ENCODE measurements around the gene MTG1.
"Not testable (repeated sequence)": the region's sequence is repeated elsewhere in the genome, so short reads cannot be mapped to it uniquely, and the experiment has no call there.

MTG1 gene

DNA sequence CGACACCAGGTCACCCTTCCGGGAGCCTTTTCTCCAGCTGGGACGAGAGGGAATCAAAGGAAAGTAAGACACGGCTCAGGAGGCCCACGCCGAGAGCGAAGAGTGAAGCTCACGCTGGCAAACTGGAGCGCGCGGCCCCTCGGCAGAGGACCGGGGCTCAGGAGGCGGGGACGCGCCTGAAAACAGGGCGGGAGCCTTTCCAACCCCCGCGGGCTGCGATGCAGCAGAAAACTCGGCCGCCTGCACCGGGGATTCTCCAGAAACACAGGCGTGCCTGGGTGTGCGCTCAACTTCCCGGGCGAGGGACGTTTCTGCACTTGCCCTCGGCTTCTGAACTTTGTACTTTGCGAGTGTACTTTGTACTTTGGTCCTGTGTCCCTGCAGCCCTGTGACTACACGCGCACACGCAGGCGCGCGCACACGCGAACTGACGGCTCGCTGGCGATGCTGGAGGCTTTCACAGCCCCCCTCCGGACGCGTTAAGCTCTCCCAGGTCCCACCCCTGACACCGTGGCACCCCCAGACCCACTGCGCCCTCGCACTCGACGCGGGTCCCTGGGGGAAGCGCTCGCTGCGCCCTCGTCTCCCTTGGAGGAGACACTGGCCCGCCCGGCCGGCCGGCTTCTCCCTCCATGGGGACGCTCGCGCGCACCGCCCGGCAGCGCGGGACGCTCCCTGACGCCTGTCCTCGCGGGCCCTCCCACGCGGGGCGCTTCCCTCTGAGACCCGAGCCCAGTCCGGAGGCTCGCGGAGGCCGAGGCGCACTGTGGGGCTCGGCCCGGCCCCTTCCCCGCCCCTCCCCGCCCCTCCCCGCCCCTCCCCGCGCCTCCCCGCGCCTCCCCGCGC is 15.5 kb upstream of the MTG1 start:
- DNase-seq (ENCODE audit: low read depth): no peak

DNA sequence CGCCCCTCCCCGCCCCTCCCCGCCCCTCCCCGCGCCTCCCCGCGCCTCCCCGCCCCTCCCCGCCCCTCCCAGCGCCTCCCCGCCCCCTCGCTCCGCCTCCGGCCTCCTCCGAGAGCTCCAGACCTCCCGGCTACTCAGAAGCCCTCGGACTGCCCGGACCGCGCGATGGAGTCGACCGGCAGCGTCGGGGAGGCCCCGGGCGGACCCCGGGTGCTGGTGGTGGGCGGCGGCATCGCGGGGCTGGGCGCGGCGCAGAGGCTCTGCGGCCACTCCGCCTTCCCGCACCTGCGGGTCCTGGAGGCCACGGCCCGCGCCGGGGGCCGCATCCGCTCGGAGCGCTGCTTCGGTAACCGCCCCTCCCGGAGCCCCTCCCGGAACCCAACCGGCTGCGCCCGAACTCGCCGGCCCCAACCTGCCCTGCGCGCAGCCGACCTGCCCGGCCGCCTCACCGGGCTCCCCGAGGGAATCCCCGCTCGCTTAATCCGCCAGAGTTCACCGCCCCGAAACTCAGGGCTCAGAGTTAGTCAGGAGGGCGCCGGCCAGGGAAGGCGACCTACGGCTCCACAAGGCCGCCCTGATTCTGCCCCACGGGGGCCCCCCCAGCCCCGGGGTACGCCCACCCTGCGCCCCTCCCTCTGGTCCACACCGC is 14.7 kb upstream of the MTG1 start, which contains the start of gene PAOX:
Gene PAOX, plus strand, starts transcription at position 111 of the 649 bp plus-strand sequence. Its CDS starts 55 bp downstream, at position 166.
- no peak for DNase-seq (ENCODE audit: low read depth)

DNA sequence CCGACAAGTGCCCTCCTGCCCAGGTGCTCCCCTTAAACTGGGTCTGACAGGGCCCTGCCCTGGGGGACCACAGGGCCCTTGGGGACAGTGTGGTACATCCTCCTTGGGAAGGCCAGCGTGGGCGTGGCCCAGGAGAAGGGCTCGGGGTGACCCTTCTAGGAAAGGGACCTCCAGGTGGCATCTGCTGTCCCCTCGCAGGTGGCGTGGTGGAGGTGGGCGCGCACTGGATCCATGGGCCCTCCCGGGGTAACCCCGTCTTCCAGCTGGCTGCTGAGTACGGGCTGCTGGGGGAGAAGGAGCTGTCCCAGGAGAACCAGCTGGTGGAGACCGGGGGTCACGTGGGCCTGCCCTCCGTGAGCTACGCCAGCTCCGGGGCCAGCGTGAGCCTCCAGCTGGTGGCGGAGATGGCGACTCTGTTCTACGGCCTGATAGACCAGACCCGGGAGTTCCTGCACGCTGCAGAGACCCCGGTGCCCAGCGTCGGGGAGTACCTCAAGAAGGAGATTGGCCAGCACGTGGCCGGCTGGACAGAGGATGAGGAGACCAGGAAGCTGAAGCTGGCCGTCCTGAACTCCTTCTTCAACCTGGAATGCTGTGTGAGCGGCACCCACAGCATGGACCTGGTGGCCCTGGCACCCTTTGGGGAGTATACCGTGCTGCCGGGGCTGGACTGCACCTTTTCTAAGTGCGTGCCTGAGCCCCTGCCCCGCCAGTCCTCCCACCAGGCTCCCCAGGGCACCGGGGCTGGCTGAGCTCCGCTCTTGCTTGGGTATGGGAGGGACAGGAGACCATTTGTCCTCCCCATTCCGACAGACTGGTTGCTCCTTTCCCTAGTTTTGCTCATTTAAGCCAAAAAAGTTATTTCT is 13.9 kb upstream of the MTG1 start:
- no peak for DNase-seq (ENCODE audit: low read depth)

DNA sequence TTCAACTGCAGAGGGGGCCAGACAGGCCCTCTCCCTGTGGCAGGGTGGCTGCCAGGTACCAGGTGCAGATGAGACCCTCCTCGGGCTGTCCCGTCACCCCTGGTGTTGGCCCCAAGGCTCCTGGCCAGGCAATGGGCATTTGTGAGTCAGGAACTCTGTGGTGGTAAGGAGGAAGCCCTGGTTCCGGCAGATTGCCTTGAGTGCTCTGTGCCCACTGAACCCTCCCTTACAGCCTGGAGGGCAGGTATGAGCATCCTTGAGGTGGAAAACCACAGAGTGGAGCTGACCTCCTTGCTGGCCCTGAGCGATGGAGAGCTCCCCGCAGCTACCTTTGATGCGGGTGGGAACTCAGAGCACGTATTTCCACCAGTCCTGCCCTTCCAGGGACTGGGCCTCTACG is 12.9 kb upstream of the MTG1 start:
- DNase-seq (ENCODE audit: low read depth): no peak

DNA sequence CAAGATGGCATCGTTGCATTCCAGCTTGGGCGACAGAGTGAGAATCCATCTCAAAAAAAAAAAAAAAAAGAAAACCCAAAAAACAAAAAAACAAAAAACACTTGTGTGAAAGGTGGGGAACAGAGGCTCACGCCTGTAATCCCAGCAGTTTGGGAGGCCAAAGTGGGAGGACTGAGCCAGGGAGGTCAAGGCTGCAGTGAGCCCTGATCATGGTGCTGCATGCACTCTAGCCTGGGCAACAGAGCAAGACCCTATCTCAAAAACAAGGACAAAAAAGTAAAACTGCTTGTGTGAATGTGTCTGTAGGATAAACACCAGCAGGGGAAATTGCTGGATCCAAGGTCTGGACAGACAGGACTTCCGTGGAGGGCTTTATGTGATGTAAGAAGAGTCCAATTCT is 10.4 kb upstream of the MTG1 start:
- no peak for DNase-seq (ENCODE audit: low read depth)

DNA sequence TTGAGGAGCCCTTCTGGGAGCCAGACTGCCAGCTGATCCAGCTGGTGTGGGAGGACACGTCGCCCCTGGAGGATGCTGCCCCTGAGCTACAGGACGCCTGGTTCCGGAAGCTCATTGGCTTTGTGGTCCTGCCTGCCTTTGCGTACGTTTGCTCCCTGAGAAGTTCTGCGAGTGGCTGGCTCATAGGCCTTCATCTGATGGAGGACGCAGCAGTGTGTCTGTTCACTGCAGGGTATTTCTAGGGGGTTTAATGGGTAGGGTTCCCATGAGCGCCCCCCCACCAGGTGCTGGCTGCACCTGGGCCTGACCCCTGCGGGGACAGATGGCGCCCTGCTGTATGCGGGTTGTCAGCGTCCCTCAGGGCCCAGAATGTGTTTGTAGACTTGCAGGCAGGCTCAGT is 9.9 kb upstream of the MTG1 start:
- no peak for DNase-seq (ENCODE audit: low read depth)

DNA sequence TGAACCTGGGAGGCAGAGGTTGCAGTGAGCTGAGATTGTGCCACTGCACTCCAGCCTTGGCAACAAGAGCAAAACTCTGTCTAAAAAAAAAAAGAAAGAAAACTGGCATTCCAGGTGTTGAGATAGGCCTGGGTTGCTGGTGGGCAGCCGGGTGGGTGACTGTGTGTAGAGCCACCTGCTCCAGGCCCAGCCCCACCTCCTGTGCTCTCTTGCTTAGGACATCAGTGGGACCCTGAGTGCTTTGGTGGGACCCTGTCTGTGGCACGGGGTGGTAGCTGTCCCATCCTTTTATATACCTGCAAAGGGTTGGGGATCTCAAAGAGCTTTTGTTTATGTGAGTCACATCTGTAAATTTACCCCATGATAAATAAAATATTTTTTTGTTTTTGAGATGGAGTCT is 8.7 kb upstream of the MTG1 start:
- DNase-seq (ENCODE audit: low read depth): no peak

DNA sequence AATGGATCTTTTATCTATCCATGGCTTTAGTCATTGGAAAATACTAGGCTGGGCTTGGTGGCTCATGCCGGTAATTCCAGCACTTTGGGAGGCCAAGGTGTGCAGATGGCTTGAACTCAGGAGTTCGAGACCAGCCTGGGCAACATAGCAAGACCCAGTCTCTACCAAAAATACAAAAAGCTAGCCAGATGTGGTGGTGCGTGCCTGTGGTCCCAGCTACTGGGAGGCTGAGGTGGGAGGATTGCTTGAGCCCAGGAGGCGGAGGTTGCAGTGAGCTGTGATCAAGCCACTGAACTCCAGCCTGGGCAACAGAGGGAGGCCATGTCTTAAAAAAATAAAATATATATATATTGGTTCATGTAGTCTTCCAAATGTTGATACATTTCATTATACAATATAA is 7.0 kb upstream of the MTG1 start:
- DNase-seq (ENCODE audit: low read depth): not testable (repeated sequence)

DNA sequence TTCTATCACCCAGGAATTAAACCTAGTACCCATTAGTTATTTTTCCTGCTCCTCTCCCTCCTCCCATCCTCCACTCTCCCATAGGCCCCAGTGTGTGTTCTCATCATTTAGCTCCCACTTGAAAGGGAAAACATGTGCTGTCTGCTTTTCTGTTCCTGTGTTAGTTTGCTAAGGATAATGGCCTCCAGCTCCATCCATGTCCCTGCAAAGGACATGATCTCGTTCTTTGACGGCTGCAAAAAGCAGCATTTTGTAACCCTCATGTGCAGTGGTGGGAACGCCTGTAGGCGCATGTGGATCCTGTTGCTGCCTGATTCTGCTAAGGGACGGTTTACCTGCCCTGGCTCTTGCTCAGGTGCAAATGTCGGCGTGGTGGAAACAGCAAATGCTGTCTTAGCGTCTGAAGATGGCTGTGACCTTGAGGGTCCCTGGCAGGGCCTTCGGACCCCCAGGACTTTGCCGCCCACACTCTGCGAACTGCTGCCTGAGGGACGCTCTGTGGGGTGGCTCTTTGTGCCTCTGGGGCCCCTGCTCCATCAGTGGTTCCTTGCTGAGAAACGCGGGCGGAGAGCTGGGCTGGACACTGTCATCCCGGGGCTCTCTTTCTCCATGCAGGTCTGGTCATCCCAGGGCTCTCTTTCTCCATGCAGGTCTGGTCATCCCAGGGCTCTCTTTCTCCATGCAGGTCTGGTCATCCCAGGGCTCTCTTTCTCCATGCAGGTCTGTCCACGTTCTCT is 5.6 kb upstream of the MTG1 start:
- DNase-seq (ENCODE audit: low read depth): no peak

DNA sequence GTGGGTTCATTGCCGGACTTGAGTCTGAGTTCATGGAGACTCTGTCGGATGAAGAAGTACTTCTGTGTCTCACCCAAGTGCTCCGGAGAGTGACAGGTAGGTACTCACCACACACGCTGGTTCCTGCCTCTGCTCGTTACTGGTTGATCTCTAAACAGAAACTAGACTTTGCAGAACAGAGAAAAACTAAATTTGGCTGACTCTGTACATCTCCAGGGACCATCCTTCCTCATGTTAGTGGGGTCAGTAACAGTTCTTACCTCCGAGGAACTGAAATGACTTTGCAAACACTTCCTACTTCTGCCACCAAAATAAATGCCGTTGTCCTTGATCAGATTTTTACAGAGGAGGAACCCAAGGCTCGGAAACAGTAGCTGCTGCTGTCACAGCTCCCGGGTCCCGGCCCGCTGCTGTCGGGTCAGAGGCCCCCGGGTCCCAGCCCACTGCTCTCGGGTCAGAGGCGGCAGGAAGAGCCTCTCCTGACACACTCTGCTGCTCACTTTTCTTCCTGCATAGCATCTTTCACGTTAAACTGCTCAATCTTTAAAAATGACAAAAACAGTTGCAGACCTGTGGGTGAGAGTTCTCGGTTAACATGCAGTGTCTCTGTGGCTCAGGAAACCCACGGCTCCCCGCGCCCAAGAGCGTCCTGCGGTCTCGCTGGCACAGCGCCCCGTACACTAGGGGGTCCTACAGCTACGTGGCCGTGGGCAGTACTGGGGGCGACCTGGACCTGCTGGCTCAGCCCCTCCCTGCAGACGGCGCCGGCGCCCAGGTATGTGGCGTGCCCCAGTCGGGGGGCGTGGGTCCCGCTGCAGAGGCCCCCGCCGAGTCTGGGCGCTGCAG is 4.8 kb upstream of the MTG1 start:
- no peak for DNase-seq (ENCODE audit: low read depth)

DNA sequence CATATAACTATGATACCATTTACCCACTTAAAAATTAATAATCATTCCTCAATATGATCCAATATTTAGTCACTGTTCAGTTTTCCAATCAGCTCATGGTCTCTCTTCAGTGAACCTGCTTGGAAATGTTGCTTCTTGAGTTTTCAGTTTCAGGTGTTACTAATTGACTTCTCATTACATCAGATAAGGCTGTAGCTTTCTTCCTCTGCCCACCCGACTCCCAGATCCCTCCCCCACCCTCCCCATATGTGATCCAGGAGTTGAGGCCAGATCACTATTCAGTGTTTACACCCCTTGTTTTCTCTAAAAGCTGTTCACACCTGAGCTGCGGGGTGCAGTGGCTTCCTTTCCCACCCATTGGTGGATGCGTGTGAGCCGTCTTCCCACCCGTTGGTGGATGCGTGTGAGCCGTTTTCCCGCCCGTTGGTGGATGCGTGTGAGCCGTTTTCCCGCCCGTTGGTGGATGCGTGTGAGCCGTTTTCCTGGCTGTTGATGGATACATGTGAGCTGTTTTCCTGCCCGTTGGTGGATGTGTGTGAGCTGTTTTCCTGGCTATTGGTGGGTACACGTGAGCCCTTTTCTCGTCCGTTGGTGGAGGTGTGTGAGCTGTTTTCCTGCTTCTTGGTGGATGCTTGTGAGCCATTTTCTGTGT is 3.2 kb upstream of the MTG1 start:
- DNase-seq (ENCODE audit: low read depth): no peak

DNA sequence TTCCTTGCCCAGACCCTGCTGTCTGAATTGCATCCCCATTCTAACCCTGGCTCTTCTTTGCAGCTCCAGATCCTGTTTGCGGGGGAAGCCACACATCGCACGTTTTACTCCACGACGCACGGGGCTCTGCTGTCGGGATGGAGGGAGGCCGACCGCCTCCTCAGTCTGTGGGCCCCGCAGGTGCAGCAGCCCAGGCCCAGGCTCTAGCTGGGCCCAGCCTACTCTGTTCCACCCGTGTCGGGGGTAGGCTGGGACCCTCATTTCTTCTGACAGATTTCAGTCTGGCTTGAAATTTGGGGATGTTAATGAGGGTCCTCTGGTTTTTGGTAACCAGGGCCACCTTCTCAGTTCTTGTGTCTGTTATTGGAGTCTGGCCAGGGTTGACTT is 2.7 kb upstream of the MTG1 start:
- no peak for DNase-seq (ENCODE audit: low read depth)

DNA sequence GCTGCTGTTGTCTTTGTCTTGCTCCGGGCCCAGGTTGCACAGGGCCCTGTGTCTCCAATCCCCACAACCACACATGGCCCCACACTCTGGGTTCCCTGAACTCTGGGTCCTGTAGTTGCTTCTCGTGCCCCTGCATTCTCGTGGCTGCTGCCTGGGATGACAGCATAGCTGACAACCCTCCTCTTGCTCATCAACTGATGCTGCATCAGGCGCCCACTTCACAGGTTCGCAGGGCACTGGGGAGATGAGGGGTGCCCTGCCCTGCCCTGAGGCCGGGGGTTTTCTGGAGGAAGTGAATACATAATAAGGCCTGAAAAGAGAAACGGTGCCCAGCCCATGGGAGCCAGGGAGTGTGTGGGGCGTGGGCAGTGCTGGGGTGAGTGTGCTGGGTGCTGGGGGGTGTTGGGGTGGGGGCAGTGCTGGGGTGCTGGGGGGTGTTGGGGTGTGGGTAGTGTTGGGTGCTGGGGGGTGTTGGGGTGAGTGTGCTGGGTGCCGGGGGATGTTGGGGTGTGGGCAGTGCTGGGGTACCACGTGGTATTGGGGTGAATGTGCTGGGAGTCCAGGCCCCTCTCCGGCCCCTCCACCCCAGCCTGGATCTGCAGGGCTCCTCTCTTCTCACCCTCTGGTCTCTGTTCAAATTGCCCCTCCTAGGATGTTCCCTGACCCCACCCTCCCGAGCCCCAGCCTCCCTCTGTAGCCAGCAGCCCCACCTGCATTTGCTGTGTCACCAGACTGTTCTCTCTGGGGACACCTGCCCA is 2.0 kb upstream of the MTG1 start:
- DNase-seq (ENCODE audit: low read depth): no peak

DNA sequence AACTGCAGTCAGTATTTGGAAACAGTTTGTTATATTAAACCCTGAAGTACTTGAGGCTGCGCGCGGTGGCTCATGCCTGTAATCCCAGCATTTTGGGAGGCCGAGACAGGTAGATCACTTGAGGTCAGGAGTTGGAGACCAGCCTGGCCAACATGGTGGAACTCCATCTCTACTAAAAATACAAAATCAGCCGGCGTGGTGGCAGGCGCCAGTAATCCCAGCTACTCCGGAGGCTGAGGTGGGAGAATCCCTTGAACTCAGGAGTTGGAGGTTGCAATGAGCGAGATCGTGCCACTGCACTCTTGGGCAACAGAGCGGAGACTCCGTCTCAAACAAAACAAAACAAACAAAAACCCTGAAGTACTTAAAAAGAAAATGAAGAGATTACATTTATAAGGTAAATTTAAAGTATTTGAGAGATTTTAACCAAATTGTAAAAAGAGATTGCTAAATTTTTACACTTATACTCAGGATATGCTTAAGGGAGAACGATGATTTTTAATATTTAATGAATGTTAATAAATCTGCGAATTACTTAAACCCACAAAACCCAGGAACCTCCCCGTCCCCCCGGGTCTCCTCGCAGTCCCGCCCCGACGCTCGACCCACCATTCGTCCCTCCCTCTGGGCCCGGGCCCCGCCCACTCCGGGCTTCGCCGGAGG is 425 bp upstream of the MTG1 start:
- DNase-seq (ENCODE audit: low read depth): no peak

DNA sequence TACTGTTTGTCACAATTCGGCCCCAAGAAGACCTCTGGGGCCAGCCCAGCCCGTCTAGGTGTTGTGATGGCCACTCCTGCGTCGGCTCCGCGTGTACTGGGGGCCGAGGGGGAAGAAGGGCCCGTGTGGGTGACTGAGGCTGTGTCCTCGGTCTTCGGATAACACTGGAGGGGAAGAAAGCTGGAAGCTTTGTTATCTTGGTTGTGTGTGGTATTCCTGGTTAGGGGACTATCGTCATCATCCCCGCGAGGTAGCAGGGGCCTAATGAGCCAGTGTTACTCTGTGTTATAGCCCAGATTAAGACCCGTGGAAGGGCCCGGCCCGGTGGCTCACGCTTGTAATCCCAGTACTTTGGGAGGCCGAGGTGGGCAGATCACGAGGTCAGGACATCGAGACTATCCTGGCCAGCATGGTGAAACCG is 854 bp downstream of the MTG1 start:
- no peak for DNase-seq (ENCODE audit: low read depth)

DNA sequence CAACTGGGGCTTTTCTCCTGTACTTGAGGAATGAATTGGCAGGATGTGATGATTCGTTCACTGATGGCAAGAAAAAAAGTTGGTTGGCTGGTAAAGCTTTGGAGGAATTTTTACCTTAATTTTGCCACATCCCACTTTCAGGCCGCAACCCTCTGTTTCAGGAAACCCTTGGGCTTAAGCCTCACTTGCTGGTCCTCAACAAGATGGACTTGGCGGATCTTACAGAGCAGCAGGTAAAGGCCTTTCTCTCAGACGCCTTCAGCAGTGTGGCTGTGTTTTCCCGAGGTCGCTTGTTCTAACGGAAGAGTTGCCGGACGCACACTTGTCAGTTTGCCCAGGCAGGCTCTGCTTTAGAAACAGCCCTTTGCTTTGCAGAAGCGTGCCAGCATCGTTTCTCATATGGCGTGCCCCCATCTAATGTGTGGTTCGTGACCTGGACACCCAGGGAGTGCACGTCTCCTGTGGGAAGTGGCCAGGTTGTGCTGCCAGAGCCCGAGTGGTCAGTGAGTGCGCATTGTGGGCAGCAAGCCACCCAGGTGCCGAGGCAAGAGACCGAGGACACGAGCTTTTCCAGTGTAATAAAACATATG is 2.2 kb downstream of the MTG1 start:
- no peak for DNase-seq (ENCODE audit: low read depth)

DNA sequence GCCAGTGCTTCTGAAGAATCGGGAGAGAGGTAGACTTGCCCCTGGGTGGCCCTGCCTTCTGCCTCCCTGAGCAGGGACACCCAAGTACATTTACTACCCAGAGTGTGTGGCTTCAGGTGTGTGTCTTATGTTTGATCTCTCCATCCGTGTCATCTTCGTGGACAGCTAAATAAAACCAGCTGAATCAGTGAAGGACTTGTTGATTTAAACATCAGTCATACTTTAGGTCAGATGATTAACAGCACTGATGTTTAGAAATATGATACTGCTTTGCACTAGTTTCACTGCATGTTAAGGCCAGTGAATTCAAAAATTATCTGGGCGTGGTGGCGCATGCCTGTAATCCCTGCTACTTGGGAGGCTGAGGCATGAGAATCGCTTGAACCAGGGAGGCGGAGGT is 4.0 kb downstream of the MTG1 start:
- no peak for DNase-seq (ENCODE audit: low read depth)

DNA sequence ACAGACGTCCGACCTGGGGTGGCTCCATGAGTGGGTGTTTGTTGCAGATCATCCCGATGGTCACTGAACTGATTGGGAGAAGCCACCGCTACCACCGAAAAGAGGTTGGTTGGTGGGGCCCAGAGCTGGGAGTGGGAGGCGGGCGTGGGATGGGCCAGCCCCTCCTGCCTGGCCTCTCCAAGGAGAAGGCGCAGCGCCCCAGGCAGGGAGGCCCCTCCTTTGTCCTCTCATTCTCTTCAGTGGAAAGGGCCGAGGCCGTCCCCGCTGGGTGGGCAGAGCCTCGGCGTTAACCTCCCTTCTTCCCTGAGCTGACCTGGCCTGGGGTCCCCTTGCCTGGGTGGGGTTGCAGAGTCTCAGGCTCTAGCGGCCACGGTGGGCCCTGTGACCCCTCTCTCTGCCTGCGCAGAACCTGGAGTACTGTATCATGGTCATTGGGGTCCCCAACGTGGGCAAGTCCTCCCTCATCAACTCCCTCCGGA is 5.2 kb downstream of the MTG1 start:
- DNase-seq (ENCODE audit: low read depth): no peak

All from stimulated activated CD8-positive, alpha-beta memory T cell treated with anti-CD3 and anti-CD28 coated beads, Interleukin-7, amount 100 ng/mL, for 24 hours (primary cell).